ENCODE results near the gene PSMB1. TPM values are rescaled to one million over a fixed set of nuclear protein-coding genes. Genes with fewer than 3 reads are reported as not detected.
A peak's percentile ranks its signal among the peaks of the same experiment; 100 is the strongest.

Gene PSMB1
- total and polyA plus RNA-seq, 9 of the 15 experiments (the other 6 are each of a cell fraction or from before 2014, with no cell fraction given): 447 to 2,953 (median 884) TPM

- TF ChIP-seq ZNF696 (CRISPR knock-in tag; conservative IDR thresholded peaks at IDR 0.05) (no peak), THAP7 (CRISPR knock-in tag; IDR thresholded peaks at IDR 0.05) (peak; percentile 85; the same call in 1 of the 2 replicates), CTCF (IDR thresholded peaks at IDR 0.05 in 2 of 3, conservative IDR thresholded peaks at IDR 0.05 in 1 of 3; ENCODE audit: insufficient read depth in 2 of 3, low read depth in 1 of 3, low read length in 3 of 3) (peak in 1 of 3 experiments; percentile 5; a peak in 1 of 6 replicates), TCF15 (CRISPR knock-in tag; IDR thresholded peaks at IDR 0.05) (0 out of 2 replicates have a peak, but pooled peaks have one; percentile 27), NFIC (IDR thresholded peaks at IDR 0.05) (peak; percentile 20; the same call in 1 of the 2 replicates), ZNF316 (IDR thresholded peaks at IDR 0.05) (peak; percentile 42), ZNF3 (CRISPR knock-in tag; IDR thresholded peaks at IDR 0.05) (no peak), E2F3 (CRISPR knock-in tag; IDR thresholded peaks at IDR 0.05) (peak; percentile 87), NR1H2 (CRISPR knock-in tag; IDR thresholded peaks at IDR 0.05) (0 out of 2 replicates have a peak, but pooled peaks have one; percentile 19), ZNF589 (CRISPR knock-in tag; IDR thresholded peaks at IDR 0.05; ENCODE audit: low read depth) (no peak), SMAD4 (CRISPR knock-in tag; conservative IDR thresholded peaks at IDR 0.05) (peak; percentile 74), ZNF408 (CRISPR knock-in tag; IDR thresholded peaks at IDR 0.05; ENCODE audit: low read depth) (no peak), TAF9B (IDR thresholded peaks at IDR 0.05; ENCODE audit: partially characterized antibody) (peak; percentile 56), HDAC6 (IDR thresholded peaks at IDR 0.05; ENCODE audit: low read depth, low read length) (no peak), TRIM28 (IDR thresholded peaks at IDR 0.05) (0 out of 2 replicates have a peak, but pooled peaks have one; percentile 13), CUX1 (CRISPR knock-in tag; IDR thresholded peaks at IDR 0.05) (0 out of 2 replicates have a peak, but pooled peaks have one; percentile 54), MBD2 (IDR thresholded peaks at IDR 0.05; ENCODE audit: borderline replicate concordance, low read depth) (peak; percentile 93), CBX1 (IDR thresholded peaks at IDR 0.05; ENCODE audit: low read depth) (no peak)
Observed at GRCh38 chr6:170554013-170554795, 1.1 kb upstream of the PSMB1 start, which contains the start of gene TBP (continued).

All from K562 (cell line).